Stimulated activated naive CD8-positive, alpha-beta T cell treated with anti-CD3 and anti-CD28 coated beads, Interleukin-15, amount 100 ng/mL, for 72 hours (primary cell): ENCODE data around the gene DENND1C.

ENCODE experiments used
- ATAC-seq: fragments of 150-1000 bp; cut with Tn5 transposase; 2 replicates; pipeline ENCODE4 v1.10.0; 2021; ENCODE audit warnings: mild to moderate bottlenecking, moderate library complexity
- DNase-seq, 2 donors: peaks; one replicate each; pipeline ENCODE4 v3.0.0; 2021 to 2022
- H3K27ac Mint-ChIP-seq, 2 donors: one replicate each; pipeline ENCODE4 v1.8.0; 2022; ENCODE audit warnings: mild to moderate bottlenecking in 2 of 2, mixed read lengths in 2 of 2, moderate library complexity in 2 of 2
- H3K27me3 Mint-ChIP-seq: one replicate; pipeline ENCODE4 v1.8.0; 2022; ENCODE audit warnings: mixed read lengths
- H3K4me1 Mint-ChIP-seq: one replicate; pipeline ENCODE4 v1.8.0; 2022; ENCODE audit warnings: mild to moderate bottlenecking, mixed read lengths
- H3K4me3 Mint-ChIP-seq, 2 donors: one replicate each; pipeline ENCODE4 v1.8.0; 2022; ENCODE audit warnings: mild to moderate bottlenecking in 2 of 2, mixed read lengths in 2 of 2, moderate library complexity in 1 of 2
- H3K9me3 Mint-ChIP-seq, 2 donors: one replicate each; pipeline ENCODE4 v1.8.0; 2022; ENCODE audit warnings: mixed read lengths in 2 of 2

The DENND1C gene

DNA sequence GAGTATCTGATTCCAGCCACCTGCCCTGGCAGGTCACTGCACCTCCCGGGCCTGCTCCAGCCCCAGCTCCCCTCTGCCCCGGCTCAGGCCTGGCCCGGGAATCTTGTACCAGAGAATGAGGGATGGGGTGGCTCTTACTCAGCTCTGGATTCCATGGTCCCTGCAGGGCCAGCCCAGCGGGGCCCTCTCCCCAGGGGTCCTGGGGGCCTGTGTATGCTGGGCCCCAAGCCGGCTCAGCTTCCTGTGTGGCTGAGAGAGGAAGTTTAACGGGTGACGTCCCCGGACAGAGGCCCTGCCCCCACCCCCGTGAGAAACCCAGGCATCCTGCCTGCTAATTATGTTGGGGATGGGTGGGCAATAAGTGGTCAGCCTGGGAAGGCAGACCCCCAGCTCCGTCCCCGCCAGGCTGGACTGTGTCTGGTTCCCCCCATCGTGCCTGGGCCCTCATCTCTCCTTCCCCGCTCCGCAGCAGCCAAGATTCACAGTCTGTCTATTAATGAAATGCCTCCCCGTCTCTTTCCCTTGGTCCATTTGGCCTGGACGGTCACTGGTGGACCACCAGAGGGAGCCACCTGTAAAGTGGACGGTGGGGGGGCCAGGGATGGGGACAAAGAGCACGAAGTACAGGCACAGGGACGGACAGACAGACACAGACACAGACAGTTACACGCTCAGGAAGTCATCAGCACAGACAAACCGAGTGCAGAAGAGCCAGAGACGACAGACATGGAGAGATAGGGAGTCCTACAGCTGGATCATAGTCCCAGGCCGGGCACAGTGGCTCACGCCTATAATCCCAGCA, at the start of gene DENND1C:
DENND1C (minus strand) TSS at position 247 of the 802 bp plus-strand sequence; CDS start at position 155, 92 bp downstream.
- DNase-seq (peak; percentile 67 to 79), ATAC-seq (peak; percentile 94)
- Mint-ChIP-seq H3K9me3 (no peaks in the 10 kb centered on the region), H3K27me3 (no peaks in the 10 kb centered on the region), H3K4me1 (peaks cover 39% of the 10 kb centered on the region), H3K4me3 (peak within 1 kb of the TSS; percentile 83 to 93), H3K27ac (peak within 1 kb of the TSS; percentile 96 to 97)

DNA sequence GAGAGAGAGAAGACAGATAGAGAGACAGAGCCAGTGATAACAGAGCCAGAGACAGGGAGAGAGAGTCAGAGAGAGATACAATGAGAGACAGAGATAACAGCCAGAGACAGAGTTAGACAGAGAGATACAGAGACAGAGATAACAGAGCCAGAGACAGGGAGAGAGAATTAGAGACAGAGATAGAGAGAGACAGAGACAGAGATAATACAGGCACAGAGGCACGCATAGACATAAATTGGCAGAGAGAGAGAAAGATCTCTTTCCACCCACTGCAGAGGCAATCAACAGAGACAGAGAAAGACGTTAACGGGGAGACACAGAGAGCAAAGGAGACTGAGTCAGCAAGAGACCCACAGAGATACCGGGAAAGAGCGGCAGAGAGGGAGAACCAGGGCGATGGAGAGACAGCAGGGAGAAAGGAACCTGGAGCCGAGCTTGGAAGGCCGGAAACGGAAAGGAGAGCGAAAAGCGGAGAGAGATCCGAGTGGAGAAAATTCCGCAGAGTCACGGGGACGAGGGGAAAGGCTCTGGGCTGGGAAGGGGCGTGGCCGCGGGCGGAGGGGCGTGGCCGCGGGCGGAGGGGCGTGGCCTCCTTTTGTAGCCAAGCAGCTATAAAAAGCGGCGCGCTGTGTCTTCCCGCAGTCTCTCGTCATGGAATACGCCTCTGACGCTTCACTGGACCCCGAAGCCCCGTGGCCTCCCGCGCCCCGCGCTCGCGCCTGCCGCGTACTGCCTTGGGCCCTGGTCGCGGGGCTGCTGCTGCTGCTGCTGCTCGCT, 49.0 kb upstream of the DENND1C start, which contains the start of gene TNFSF9:
TNFSF9 (plus strand) TSS at position 641 of the 777 bp plus-strand sequence; CDS start at position 652, 11 bp downstream.
- DNase-seq (peak; percentile 76 to 80), ATAC-seq (peak; percentile 72)
- Mint-ChIP-seq H3K4me1 (peaks cover 38% of the 10 kb centered on the region), H3K27ac (peak within 1 kb of the TSS; percentile 26 to 77), H3K9me3 (no peaks in the 10 kb centered on the region), H3K27me3 (peaks cover 50% of the 10 kb centered on the region), H3K4me3 (peak within 1 kb of the TSS; percentile 79 to 87)

DNA sequence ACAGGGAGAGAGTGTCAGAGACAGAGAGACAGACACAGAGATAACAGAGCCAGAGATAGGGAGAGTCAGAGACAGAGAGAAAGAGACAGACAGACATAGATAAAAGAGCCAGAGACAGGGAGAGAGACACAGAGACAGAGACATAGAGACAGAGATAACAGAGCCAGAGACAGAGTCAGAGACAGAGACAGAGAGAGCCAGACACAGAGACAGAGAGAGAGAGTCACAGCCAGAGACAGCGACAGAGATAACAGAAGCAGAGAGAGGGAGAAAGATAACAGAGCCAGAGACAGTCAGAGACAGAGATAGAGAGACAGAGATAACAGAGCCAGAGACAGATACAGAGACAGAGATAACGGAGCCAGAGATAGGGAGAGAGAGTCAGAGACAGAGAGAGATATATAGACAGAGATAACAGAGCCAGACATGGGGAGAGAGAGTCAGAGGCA, 48.4 kb upstream of the DENND1C start:
- peaks cover 37% of the 10 kb centered on the region for H3K4me1 Mint-ChIP-seq

GRCh38 chr19:6529351-6529750, 47.8 kb upstream of the DENND1C start:
- H3K27me3 Mint-ChIP-seq: peaks cover 46% of the 10 kb centered on the region
- ATAC-seq (no peak), DNase-seq (no peak)
- H3K4me3 Mint-ChIP-seq: no peak overlapping the region
- no peaks in the 10 kb centered on the region for H3K9me3 Mint-ChIP-seq
- peaks cover 37% of the 10 kb centered on the region for H3K4me1 Mint-ChIP-seq
- H3K27ac Mint-ChIP-seq: no peak overlapping the region

More for the DNA sequence above, 48.4 kb upstream of the DENND1C start:
- ATAC-seq (no peak), DNase-seq (no peak)
- Mint-ChIP-seq H3K27ac (peak overlapping the region in 1 of 2 donors; percentile 13), H3K27me3 (peaks cover 50% of the 10 kb centered on the region), H3K9me3 (no peaks in the 10 kb centered on the region), H3K4me3 (peak overlapping the region; percentile 79 to 87)

- Mint-ChIP-seq H3K4me1 (peaks cover 37% of the 10 kb centered on the region), H3K4me3 (no peak overlapping the region), H3K27me3 (peaks cover 39% of the 10 kb centered on the region), H3K9me3 (no peaks in the 10 kb centered on the region), H3K27ac (no peak overlapping the region)
- ATAC-seq (no peak), DNase-seq (no peak)
These were observed 47.0 kb upstream of the DENND1C start for GRCh38 chr19:6528544-6529121.

DNA sequence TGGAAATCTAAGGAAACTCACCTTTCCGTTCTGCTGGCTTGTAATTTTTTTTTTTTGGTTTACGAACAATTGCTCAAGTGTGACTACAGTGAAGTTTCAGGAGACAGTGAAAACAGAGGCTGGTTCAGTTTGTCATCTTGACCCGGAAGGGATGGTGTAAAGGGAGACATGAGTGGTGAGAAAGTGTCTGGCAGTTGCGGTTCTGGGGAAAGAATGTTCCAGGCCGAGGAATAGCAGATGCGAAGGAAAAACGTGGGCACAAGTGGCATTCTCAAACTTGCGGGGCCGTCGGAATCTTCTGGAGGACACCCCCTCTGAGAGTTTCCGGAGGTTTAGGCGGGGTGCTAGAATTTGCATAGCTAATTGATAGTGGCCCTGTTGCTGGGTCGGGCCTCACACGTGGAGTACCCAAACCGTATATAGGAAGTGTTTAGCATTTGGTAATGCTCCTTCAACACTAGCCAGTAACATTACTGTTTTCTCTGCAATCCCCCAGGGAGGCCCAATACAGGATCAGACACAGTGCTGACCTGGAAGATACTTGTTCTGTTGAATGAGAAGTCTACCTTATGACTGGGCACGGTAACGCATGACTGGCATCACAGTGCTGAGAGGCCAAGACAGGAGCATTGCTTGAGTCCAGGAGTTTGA, 46.4 kb upstream of the DENND1C start:
- H3K27ac Mint-ChIP-seq: no peak overlapping the region
- H3K27me3 Mint-ChIP-seq: peaks cover 37% of the 10 kb centered on the region
- H3K9me3 Mint-ChIP-seq: no peaks in the 10 kb centered on the region
- H3K4me1 Mint-ChIP-seq: peaks cover 35% of the 10 kb centered on the region
- H3K4me3 Mint-ChIP-seq: no peak overlapping the region
- no peak for ATAC-seq
- DNase-seq: no peak

DNA sequence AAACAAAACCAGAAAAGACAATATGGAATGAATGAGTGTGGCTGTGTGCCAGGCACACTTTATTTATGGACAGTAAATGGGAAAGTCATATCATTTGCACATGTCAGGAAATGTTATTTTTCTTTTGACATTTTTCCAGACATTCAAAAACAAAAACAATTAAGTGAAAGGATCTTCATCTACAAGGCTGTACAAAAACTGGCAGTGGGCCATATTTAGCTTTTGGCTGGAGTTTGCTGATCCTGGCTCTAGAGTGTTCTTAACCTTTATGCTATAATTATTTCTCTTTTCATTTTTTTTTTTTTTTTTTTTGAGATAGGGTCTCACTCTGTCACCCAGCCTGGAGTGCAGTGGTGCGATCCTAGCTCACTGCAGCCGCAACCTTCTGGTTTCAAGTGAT, 42.7 kb upstream of the DENND1C start:
- Mint-ChIP-seq H3K27me3 (peaks cover 4% of the 10 kb centered on the region), H3K9me3 (no peaks in the 10 kb centered on the region), H3K27ac (no peak overlapping the region), H3K4me1 (peaks cover 23% of the 10 kb centered on the region), H3K4me3 (no peak overlapping the region)
- ATAC-seq: no peak
- no peak for DNase-seq

DNA sequence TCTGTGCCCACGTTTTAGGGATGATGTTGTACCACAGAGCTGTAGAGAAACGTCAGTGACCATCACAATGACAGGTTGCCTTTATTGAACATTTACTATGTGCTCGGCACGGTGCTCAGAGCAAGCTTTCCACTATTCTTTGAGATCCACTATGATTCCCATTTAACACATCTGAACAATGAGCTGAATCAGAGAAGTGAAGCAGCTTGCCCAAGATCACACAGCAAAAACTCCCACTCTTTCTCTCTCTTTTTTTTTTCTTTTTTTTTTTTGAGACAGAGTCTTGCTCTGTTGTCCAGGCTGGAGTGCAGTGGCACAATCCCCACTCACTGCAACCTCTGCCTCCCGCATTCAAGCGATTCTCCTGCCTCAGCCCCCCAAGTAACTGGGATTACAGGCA, 41.1 kb upstream of the DENND1C start:
- DNase-seq: no peak
- Mint-ChIP-seq H3K4me1 (peaks cover 37% of the 10 kb centered on the region), H3K27ac (peak overlapping the region in 1 of 2 donors; percentile 42), H3K4me3 (no peak overlapping the region), H3K27me3 (no peaks in the 10 kb centered on the region), H3K9me3 (peaks cover 0 to 3% of the 10 kb centered on the region in 2 donors)
- ATAC-seq: no peak

GRCh38 chr19:6521718-6522646, 40.4 kb upstream of the DENND1C start:
- ATAC-seq: peak; percentile 72
- Mint-ChIP-seq H3K27ac (peak overlapping the region in 1 of 2 donors; percentile 5), H3K9me3 (peaks cover 0 to 3% of the 10 kb centered on the region in 2 donors), H3K4me3 (peak overlapping the region in 1 of 2 donors; percentile 14), H3K4me1 (peaks cover 44% of the 10 kb centered on the region), H3K27me3 (no peaks in the 10 kb centered on the region)
- DNase-seq: peak in 1 of 2 donors; percentile 57

DNA sequence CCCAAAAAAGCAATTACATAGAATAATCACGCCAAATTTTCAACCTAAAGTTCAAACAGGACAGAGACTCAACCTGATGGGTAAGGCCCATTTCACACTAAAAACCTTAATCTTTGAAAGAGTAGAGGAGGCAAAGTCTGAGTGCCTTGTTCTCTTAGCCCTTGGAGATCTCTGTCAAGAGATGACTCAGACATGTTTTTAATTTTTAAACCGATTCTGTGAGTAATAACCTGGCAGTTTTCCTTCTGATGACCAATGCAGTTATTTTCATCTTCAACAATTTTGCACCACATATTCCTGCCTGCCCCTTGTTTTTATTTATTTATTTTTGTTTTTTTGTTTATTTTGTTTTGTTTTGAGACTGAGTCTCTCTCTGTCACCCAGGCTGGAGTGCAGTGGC, 37.7 kb upstream of the DENND1C start:
- peak overlapping the region; percentile 38 to 84 for H3K4me3 Mint-ChIP-seq
- no peak for DNase-seq
- no peak for ATAC-seq
- no peaks in the 10 kb centered on the region for H3K27me3 Mint-ChIP-seq
- peaks cover 0 to 3% of the 10 kb centered on the region in 2 donors for H3K9me3 Mint-ChIP-seq
- peak overlapping the region in 1 of 2 donors; percentile 61 for H3K27ac Mint-ChIP-seq
- H3K4me1 Mint-ChIP-seq: peaks cover 61% of the 10 kb centered on the region

- DNase-seq (peak; percentile 36 to 69), ATAC-seq (peak; percentile 45)
- Mint-ChIP-seq H3K27me3 (no peaks in the 10 kb centered on the region), H3K9me3 (peaks cover 0 to 3% of the 10 kb centered on the region in 2 donors), H3K4me1 (peaks cover 61% of the 10 kb centered on the region), H3K27ac (peak overlapping the region; percentile 5 to 69), H3K4me3 (peak overlapping the region; percentile 84 to 93)
These were observed 36.7 kb upstream of the DENND1C start for GRCh38 chr19:6518145-6518911.

DNA sequence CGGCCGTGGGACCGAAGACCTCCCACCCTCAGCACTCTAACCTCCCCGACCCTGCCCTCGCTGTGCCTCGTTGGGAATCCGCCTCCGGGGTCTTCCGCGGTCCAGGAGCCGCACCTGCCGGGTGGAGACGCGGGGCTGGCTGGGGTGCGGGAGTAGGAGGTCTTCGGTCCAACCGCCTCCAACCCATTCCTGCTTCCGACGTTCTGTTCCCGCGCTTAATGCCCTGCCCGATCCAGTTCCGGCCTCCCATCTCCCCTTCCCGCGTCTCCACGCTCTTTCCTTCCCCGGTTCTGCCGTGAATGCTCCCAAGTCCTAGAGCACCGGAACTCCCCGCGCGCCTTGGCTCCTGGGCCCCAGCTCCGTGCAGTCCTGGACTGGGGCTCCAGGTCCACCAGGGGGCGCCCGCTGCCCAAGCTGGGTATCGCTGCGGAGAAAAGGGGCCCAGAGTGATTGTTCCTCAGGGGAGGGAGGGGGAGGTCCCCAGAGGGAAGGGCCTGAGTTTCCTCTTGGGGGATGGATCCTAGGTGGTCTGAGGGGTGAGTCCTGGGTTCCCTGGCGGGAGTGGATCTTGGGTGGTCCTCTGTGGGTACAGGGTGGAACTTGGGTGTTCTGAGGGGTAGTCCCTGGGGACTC, 35.2 kb upstream of the DENND1C start:
- Mint-ChIP-seq H3K4me3 (peak overlapping the region; percentile 93 to 94), H3K27ac (peak overlapping the region; percentile 5 to 54), H3K27me3 (no peaks in the 10 kb centered on the region), H3K9me3 (peaks cover 0 to 3% of the 10 kb centered on the region in 2 donors), H3K4me1 (peaks cover 51% of the 10 kb centered on the region)
- DNase-seq (peak; percentile 93), ATAC-seq (peak; percentile 90)

- peak; percentile 71 for ATAC-seq
- Mint-ChIP-seq H3K27me3 (no peaks in the 10 kb centered on the region), H3K4me1 (peaks cover 49% of the 10 kb centered on the region), H3K27ac (peak overlapping the region; percentile 51 to 92), H3K9me3 (peaks cover 0 to 3% of the 10 kb centered on the region in 2 donors), H3K4me3 (peak overlapping the region; percentile 93 to 94)
- DNase-seq: peak; percentile 69 to 79
These were observed 34.6 kb upstream of the DENND1C start for GRCh38 chr19:6516018-6516658.
